Adrenal gland (tissue), 5 donors: ENCODE results near the gene CACNG5.

Experiments used
- POLR2A ChIP-seq, 2 donors: fragments of 450-650 bp; IDR thresholded peaks; one replicate each; pipeline ENCODE4 v1.6.1; 2017; ENCODE audit warnings: antibody characterized with exemption in 2 of 2, mild to moderate bottlenecking in 2 of 2, moderate library complexity in 1 of 2
- TF ChIP-seq, protein P1 (sequence below), 6 experiments: fragments of 450-650 bp in 4 of 6; fragments of 200-600 bp in 2 of 6; sonication (generic) in 1 of 6; IDR thresholded peaks; 1 replicate in 5 of 6; 2 replicates in 1 of 6; pipeline versions ENCODE4 v1.5.1 to v1.8.0; 2016 to 2021; ENCODE audit warnings: antibody characterized with exemption in 6 of 6, mild to moderate bottlenecking in 2 of 6, moderate library complexity in 1 of 6
- donor health status: DM: no; HTN: no; CAD: no.

DNA sequence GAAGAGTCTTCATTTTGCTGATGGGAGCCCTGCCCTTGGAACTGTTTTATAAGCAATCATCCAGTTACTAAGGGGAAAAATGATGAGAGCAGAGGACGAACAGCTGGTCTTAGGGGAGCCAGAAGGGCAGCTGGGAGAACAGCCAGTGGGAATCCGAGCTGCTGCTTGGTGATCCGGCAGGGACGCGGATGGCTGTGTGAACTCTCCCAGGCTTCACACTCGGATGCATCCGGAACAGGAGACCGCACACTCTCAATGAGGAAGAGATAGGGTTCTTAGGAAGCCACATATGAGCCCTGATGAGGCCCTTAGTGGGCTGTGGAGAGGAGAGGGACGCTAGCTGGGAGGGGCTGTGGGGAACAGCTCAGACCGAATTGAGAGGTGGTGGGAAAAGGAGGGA lies 5.0 kb upstream of the CACNG5 start:
- TF ChIP-seq, protein P1, sequence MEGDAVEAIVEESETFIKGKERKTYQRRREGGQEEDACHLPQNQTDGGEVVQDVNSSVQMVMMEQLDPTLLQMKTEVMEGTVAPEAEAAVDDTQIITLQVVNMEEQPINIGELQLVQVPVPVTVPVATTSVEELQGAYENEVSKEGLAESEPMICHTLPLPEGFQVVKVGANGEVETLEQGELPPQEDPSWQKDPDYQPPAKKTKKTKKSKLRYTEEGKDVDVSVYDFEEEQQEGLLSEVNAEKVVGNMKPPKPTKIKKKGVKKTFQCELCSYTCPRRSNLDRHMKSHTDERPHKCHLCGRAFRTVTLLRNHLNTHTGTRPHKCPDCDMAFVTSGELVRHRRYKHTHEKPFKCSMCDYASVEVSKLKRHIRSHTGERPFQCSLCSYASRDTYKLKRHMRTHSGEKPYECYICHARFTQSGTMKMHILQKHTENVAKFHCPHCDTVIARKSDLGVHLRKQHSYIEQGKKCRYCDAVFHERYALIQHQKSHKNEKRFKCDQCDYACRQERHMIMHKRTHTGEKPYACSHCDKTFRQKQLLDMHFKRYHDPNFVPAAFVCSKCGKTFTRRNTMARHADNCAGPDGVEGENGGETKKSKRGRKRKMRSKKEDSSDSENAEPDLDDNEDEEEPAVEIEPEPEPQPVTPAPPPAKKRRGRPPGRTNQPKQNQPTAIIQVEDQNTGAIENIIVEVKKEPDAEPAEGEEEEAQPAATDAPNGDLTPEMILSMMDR (IDR thresholded peaks at IDR 0.05): no peak
- no peak for TF ChIP-seq POLR2A (IDR thresholded peaks at IDR 0.05)
